Breast epithelium (tissue), 3 donors: ENCODE data around the gene HDDC2.

ENCODE experiments used
- CTCF ChIP-seq, 3 donors: fragments of 450-650 bp; IDR thresholded peaks; one replicate each; pipeline ENCODE4 v1.5.1; 2016 to 2017; ENCODE audit warnings: antibody characterized with exemption in 3 of 3, mild to moderate bottlenecking in 3 of 3, moderate library complexity in 3 of 3
- POLR2A ChIP-seq: fragments of 450-650 bp; IDR thresholded peaks from one replicate; pipeline ENCODE4 v1.6.1; 2016; ENCODE audit warnings: antibody characterized with exemption, mild to moderate bottlenecking, moderate library complexity
- POLR2AphosphoS5 ChIP-seq, 3 donors: sonication (generic); formaldehyde crosslinking; IDR thresholded peaks; one replicate each; pipeline ENCODE4 v1.6.1; 2017; ENCODE audit warnings: antibody characterized with exemption in 3 of 3

GRCh38 chr6:125346201-125346925 lies 44.6 kb upstream of the HDDC2 start:
- TF ChIP-seq POLR2A (no peak), CTCF (IDR thresholded peaks at IDR 0.05) (no peak), POLR2AphosphoS5 (IDR thresholded peaks at IDR 0.05) (no peak)
